GM23248 (cell line): ENCODE data around the gene ACAP3. TPM values are rescaled to one million over a fixed set of nuclear protein-coding genes. Genes with fewer than 3 reads are reported as not detected.

Experiments
- DNase-seq: peaks from one replicate; pipeline ENCODE4 v3.0.0-alpha.2; 2015
- H2AFZ ChIP-seq: fragments of 200-600 bp; sonication (generic); 2 replicates; pipeline ENCODE4 v1.6.1; 2016; ENCODE audit warnings: antibody characterized with exemption
- H3F3A ChIP-seq: fragments of 200-600 bp; sonication (generic); 2 replicates; pipeline ENCODE4 v1.6.1; 2016; ENCODE audit warnings: mild to moderate bottlenecking, antibody characterized with exemption, mixed run types; ENCODE audit not compliant: insufficient read depth
- H3K27ac ChIP-seq: fragments of 200-600 bp; sonication (generic); 2 replicates; pipeline ENCODE4 v1.5.1; 2016; ENCODE audit warnings: mild to moderate bottlenecking
- H3K27me3 ChIP-seq: fragments of 200-600 bp; sonication (generic); replicated peaks from 2 replicates; pipeline ENCODE4 v1.6.1; 2016; ENCODE audit warnings: mild to moderate bottlenecking; ENCODE audit not compliant: insufficient read depth
- H3K36me3 ChIP-seq: fragments of 200-600 bp; sonication (generic); 2 replicates; pipeline ENCODE4 v1.6.1; 2016; ENCODE audit warnings: low read depth, mild to moderate bottlenecking
- H3K4me1 ChIP-seq: fragments of 200-600 bp; sonication (generic); 2 replicates; pipeline ENCODE4 v1.6.1; 2016; ENCODE audit warnings: mild to moderate bottlenecking; ENCODE audit not compliant: insufficient read depth
- H3K4me2 ChIP-seq: fragments of 200-600 bp; sonication (generic); one replicate; pipeline ENCODE4 v1.6.1; 2016; ENCODE audit warnings: mild to moderate bottlenecking; ENCODE audit not compliant: unreplicated experiment
- H3K4me3 ChIP-seq: fragments of 200-600 bp; sonication (generic); 2 replicates; pipeline ENCODE4 v1.5.1; 2016; ENCODE audit warnings: mild to moderate bottlenecking
- H3K79me2 ChIP-seq: fragments of 200-600 bp; sonication (generic); 2 replicates; pipeline ENCODE4 v1.6.1; 2016; ENCODE audit warnings: mild to moderate bottlenecking; ENCODE audit not compliant: insufficient read depth
- H3K9ac ChIP-seq: fragments of 200-600 bp; sonication (generic); 2 replicates; pipeline ENCODE4 v1.6.1; 2016; ENCODE audit warnings: mild to moderate bottlenecking
- H3K9me2 ChIP-seq: fragments of 200-600 bp; sonication (generic); 2 replicates; pipeline ENCODE4 v1.6.1; 2016; ENCODE audit warnings: mixed run types, mild to moderate bottlenecking, moderate library complexity; ENCODE audit not compliant: insufficient read depth
- H3K9me3 ChIP-seq: fragments of 200-600 bp; sonication (generic); one replicate; pipeline ENCODE4 v1.6.1; 2017; ENCODE audit warnings: low read depth
- H4K20me1 ChIP-seq: fragments of 200-600 bp; sonication (generic); 2 replicates; pipeline ENCODE4 v1.6.0; 2016; ENCODE audit not compliant: insufficient read depth
- EZH2 ChIP-seq: fragments of 200-600 bp; sonication (generic); IDR thresholded peaks from 2 replicates; pipeline ENCODE4 v1.6.1; 2018; ENCODE audit warnings: antibody characterized with exemption, mild to moderate bottlenecking; ENCODE audit not compliant: insufficient read depth, poor library complexity, severe bottlenecking
- EZH2phosphoT487 ChIP-seq: fragments of 200-600 bp; sonication (generic); IDR thresholded peaks from 2 replicates; pipeline ENCODE4 v1.6.1; 2018; ENCODE audit warnings: antibody characterized with exemption, moderate library complexity, mild to moderate bottlenecking, low read depth; ENCODE audit not compliant: insufficient read depth
- WGBS, 2 experiments: methylation state at CpG; one replicate each; pipeline ENCODE4 v1.1.6; 2015 to 2017; ENCODE audit warnings: low lambda C conversion rate in 2 of 2, low coverage in 1 of 2; ENCODE audit errors: missing lambda C conversion rate in 2 of 2; 5-methylcytosine and 5-hydroxymethylcytosine counted together
- in situ Hi-C: fragments of 300-500 bp; cut with MboI; formaldehyde crosslinking; loops from 2 replicates; pipeline ENCODE4 v1.15.0; 2020
- polyA plus RNA-seq: library from polyadenylated mRNA; unstranded; fragments of >200 nt; fragmentation: Nextera tagmentation; extraction: Ambion mirVana; gene quantifications from 2 replicates; pipeline ENCODE4 v1.2.1, GENCODE V29; 2016
- total RNA-seq: library from RNA; depleted of rRNA; stranded (reverse); fragments of >200 nt; shearing (Covaris generic); gene quantifications from 2 replicates; pipeline ENCODE4 v1.2.3, GENCODE V29; 2014

ACAP3 gene
- total and polyA plus RNA-seq, 2 experiments from 2014 or later: 11.8 to 68.0 TPM

DNA sequence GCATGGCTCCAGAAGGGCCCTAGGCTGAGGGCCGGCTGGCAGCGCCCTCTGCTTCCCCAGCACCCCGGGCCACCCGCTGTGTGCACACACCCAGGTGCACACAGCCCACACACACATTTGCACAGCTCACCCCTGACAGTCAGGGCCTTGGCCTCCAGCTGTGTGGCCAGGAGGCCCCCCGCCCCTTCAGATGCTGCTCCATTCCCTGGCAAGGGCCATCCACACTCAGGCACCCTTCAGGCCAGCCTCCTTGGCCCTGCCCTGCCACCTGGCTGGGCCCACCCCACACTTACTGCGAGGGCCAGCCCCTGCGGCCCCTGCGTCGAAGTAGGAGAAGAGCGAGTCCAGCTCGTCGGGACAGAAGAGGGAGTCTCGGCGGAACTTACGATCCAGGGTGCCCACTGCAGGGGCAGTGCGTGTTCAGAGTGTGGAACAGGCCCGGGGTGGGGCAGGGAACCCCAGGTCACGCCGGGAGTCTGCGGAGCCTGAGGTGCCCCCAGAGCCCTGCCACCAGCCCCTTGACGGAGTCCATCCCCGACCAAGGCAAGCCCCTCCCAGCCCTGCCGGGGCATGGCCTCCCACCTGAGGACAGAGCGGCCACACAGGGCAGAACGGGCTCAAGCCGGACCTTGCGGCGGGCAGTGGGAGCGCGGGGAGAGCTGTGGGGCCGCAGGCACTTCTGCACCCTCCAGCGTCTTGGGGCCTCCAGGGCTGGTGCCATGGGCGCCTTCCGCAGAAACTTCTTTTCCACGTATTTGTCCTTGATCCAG, 12.4 kb downstream of the ACAP3 start:
- H3K36me3 ChIP-seq: no peaks in the 10 kb centered on the region
- no peaks in the 10 kb centered on the region for H3K4me1 ChIP-seq
- DNase-seq: no peak
- no peaks in the 10 kb centered on the region for H3K9me2 ChIP-seq
- no peaks in the 10 kb centered on the region for H3K9me3 ChIP-seq
- H4K20me1 ChIP-seq: no peaks in the 10 kb centered on the region
- no peak overlapping the region for H2AFZ ChIP-seq
- H3K9ac ChIP-seq: no peak overlapping the region
- in situ Hi-C loops: no loop called here
- no peak for TF ChIP-seq EZH2phosphoT487
- no peak for TF ChIP-seq EZH2
- H3K27me3 ChIP-seq: no peaks in the 10 kb centered on the region
- no peaks in the 10 kb centered on the region for H3K79me2 ChIP-seq
- no peaks in the 10 kb centered on the region for H3F3A ChIP-seq
- H3K27ac ChIP-seq: no peak overlapping the region
- H3K4me2 ChIP-seq: no peak overlapping the region
- 94 to 96% methylated on average over 30 to 35 of the region's 35 CpGs for WGBS, 2 experiments
- H3K4me3 ChIP-seq: no peak overlapping the region

GRCh38 chr1:1294250-1294890, 13.4 kb downstream of the ACAP3 start:
- H3K9ac ChIP-seq: no peak overlapping the region
- H3K36me3 ChIP-seq: no peaks in the 10 kb centered on the region
- no peaks in the 10 kb centered on the region for H3K9me3 ChIP-seq
- no peak overlapping the region for H3K27ac ChIP-seq
- H3K79me2 ChIP-seq: no peaks in the 10 kb centered on the region
- no peaks in the 10 kb centered on the region for H3K4me1 ChIP-seq
- H2AFZ ChIP-seq: no peak overlapping the region
- H3F3A ChIP-seq: no peaks in the 10 kb centered on the region
- 91 to 95% methylated on average over 37 to 57 of the region's 58 CpGs for WGBS, 2 experiments
- no peak for DNase-seq
- H3K9me2 ChIP-seq: no peaks in the 10 kb centered on the region
- in situ Hi-C loops: no loop called here
- no peaks in the 10 kb centered on the region for H4K20me1 ChIP-seq
- no peak for TF ChIP-seq EZH2phosphoT487
- no peak overlapping the region for H3K4me3 ChIP-seq
- H3K4me2 ChIP-seq: no peak overlapping the region
- H3K27me3 ChIP-seq: no peaks in the 10 kb centered on the region

GRCh38 chr1:1293263-1294249, 14.2 kb downstream of the ACAP3 start:
- Histone ChIP-seq H3K9ac (no peak overlapping the region), H3K27ac (no peak overlapping the region), H3K9me3 (no peaks in the 10 kb centered on the region), H3K9me2 (no peaks in the 10 kb centered on the region), H3K4me2 (no peak overlapping the region), H2AFZ (no peak overlapping the region), H3K36me3 (no peaks in the 10 kb centered on the region), H3K4me1 (no peaks in the 10 kb centered on the region), H3K79me2 (no peaks in the 10 kb centered on the region), H3F3A (no peaks in the 10 kb centered on the region), H3K27me3 (no peaks in the 10 kb centered on the region), H3K4me3 (no peak overlapping the region), H4K20me1 (no peaks in the 10 kb centered on the region)
- WGBS, 2 experiments: 81 to 84% methylated on average over 39 to 92 of the region's 94 CpGs
- TF ChIP-seq EZH2phosphoT487 (no peak), EZH2 (no peak)
- no peak for DNase-seq
- in situ Hi-C loops: no loop called here

DNA sequence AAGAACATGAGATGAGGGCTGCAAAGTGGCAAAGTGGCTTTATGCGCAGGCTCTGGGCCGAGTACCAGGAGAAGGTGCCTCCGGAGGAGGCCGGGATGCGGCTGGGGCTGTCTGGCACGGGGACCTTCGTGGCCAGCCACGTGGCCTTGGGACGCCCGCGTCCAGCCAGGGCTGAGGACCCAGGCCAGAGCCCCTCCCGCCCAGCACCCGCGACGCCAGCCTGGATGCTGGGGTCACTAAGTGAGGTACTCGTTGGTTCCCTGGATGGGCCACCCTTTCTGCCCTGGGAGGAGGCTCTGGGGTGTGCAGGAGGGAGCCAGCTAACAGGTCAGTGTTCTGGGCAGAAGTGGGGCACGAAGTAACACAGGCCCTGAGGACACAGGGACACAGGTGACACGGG, 14.9 kb downstream of the ACAP3 start:
- in situ Hi-C loops: no loop called here
- H3K4me1 ChIP-seq: no peaks in the 10 kb centered on the region
- 87 to 88% methylated on average over 17 to 18 of the region's 18 CpGs for WGBS, 2 experiments
- DNase-seq: no peak
- no peaks in the 10 kb centered on the region for H3F3A ChIP-seq
- H3K4me2 ChIP-seq: no peak overlapping the region
- H3K27me3 ChIP-seq: no peaks in the 10 kb centered on the region
- no peak overlapping the region for H2AFZ ChIP-seq
- H3K9me2 ChIP-seq: no peaks in the 10 kb centered on the region
- no peaks in the 10 kb centered on the region for H3K79me2 ChIP-seq
- H3K9me3 ChIP-seq: no peaks in the 10 kb centered on the region
- H3K36me3 ChIP-seq: no peaks in the 10 kb centered on the region
- no peak overlapping the region for H3K9ac ChIP-seq
- TF ChIP-seq EZH2 (no peak), EZH2phosphoT487 (no peak)
- no peaks in the 10 kb centered on the region for H4K20me1 ChIP-seq
- no peak overlapping the region for H3K27ac ChIP-seq
- no peak overlapping the region for H3K4me3 ChIP-seq
